ENCODE data around the gene MUC3A. TPM values are rescaled to one million over a fixed set of nuclear protein-coding genes. Genes with fewer than 3 reads are reported as not detected.
"Not testable (repeated sequence)": the region's sequence is repeated elsewhere in the genome, so short reads cannot be mapped to it uniquely, and the experiment has no call there.

Gene MUC3A
- total RNA-seq, 1 donor from 2014 or later: 0.30 TPM

- ATAC-seq (ENCODE audit: poor library complexity): no peak
- DNase-seq: no peak
- intact Hi-C loops (cut with DNase I): loop anchor here (5.0 kb wide), 1 partner anchor 90 kb away; no protein-coding TSS in a partner anchor
Observed at GRCh38 chr7:100967292-100967863, 18.0 kb downstream of the MUC3A start.

- ATAC-seq (ENCODE audit: poor library complexity) (no peak), DNase-seq (no peak)
- intact Hi-C loops (cut with DNase I): loop anchor here (5.0 kb wide), 1 partner anchor 89 kb away; no protein-coding TSS in a partner anchor
Observed at GRCh38 chr7:100968031-100968430, 18.7 kb downstream of the MUC3A start.

- intact Hi-C loops (cut with DNase I): loop anchor here (5.0 kb wide), 1 partner anchor 89 kb away; no protein-coding TSS in a partner anchor
- ATAC-seq (ENCODE audit: poor library complexity) (no peak), DNase-seq (no peak)
Observed at GRCh38 chr7:100968650-100969049, 19.3 kb downstream of the MUC3A start.

- intact Hi-C loops (cut with DNase I): loop anchor here (5.0 kb wide), 1 partner anchor 88 kb away; no protein-coding TSS in a partner anchor
- DNase-seq (no peak), ATAC-seq (ENCODE audit: poor library complexity) (no peak)
Observed at GRCh38 chr7:100969066-100969615, 19.8 kb downstream of the MUC3A start, which contains the start of gene MUC12. TSS of gene MUC12 (plus strand) at chr7:100969565. CDS start at chr7:100969623, 58 bp downstream.

GRCh38 chr7:100971111-100972001 is 22.0 kb downstream of the MUC3A start:
- DNase-seq (no peak), ATAC-seq (ENCODE audit: poor library complexity) (no peak)
- intact Hi-C loops (cut with DNase I): no loop called here

GRCh38 chr7:100972002-100972347 is 22.6 kb downstream of the MUC3A start:
- intact Hi-C loops (cut with DNase I): no loop called here
- ATAC-seq (ENCODE audit: poor library complexity): no peak
- DNase-seq: no peak

- DNase-seq (no peak), ATAC-seq (ENCODE audit: poor library complexity) (no peak)
- intact Hi-C loops (cut with DNase I): no loop called here
Observed at GRCh38 chr7:100974021-100974420, 24.7 kb downstream of the MUC3A start.

GRCh38 chr7:100975371-100975821 is 26.1 kb downstream of the MUC3A start:
- intact Hi-C loops (cut with DNase I): no loop called here
- ATAC-seq (ENCODE audit: poor library complexity) (peak; percentile 25), DNase-seq (no peak)

GRCh38 chr7:100978300-100978699 is 29.0 kb downstream of the MUC3A start:
- intact Hi-C loops (cut with DNase I): no loop called here
- ATAC-seq (ENCODE audit: poor library complexity) (no peak), DNase-seq (no peak)

GRCh38 chr7:100983451-100984187 is 34.3 kb downstream of the MUC3A start:
- DNase-seq (no peak), ATAC-seq (ENCODE audit: poor library complexity) (no peak)
- intact Hi-C loops (cut with DNase I): no loop called here

GRCh38 chr7:100984241-100984918 is 35.0 kb downstream of the MUC3A start:
- DNase-seq; intact Hi-C loops (cut with DNase I); ATAC-seq (ENCODE audit: poor library complexity): not testable (repeated sequence)

GRCh38 chr7:100985033-100985797 is 35.9 kb downstream of the MUC3A start:
- intact Hi-C loops (cut with DNase I); DNase-seq; ATAC-seq (ENCODE audit: poor library complexity): not testable (repeated sequence)

GRCh38 chr7:100991631-100992030 is 42.3 kb downstream of the MUC3A start:
- ATAC-seq (ENCODE audit: poor library complexity) (no peak), DNase-seq (no peak)
- intact Hi-C loops (cut with DNase I): no loop called here

- ATAC-seq (ENCODE audit: poor library complexity); intact Hi-C loops (cut with DNase I); DNase-seq: not testable (repeated sequence)
Observed at GRCh38 chr7:100992280-100992679, 42.9 kb downstream of the MUC3A start.

GRCh38 chr7:100994671-100995070 is 45.3 kb downstream of the MUC3A start:
- intact Hi-C loops (cut with DNase I); ATAC-seq (ENCODE audit: poor library complexity); DNase-seq: not testable (repeated sequence)

GRCh38 chr7:100998530-100998929 is 49.2 kb downstream of the MUC3A start:
- intact Hi-C loops (cut with DNase I); ATAC-seq (ENCODE audit: poor library complexity); DNase-seq: not testable (repeated sequence)

GRCh38 chr7:100999334-100999733 is 50.0 kb downstream of the MUC3A start:
- DNase-seq; intact Hi-C loops (cut with DNase I); ATAC-seq (ENCODE audit: poor library complexity): not testable (repeated sequence)

Measured in Right ventricle myocardium superior (tissue), 1 donor.